GM12872 (cell line): ENCODE measurements around the gene TAOK1.

ENCODE experiments used
- CTCF ChIP-seq: IDR thresholded peaks from 3 replicates; pipeline ENCODE4 v1.5.1; 2011; ENCODE audit warnings: low read depth, mild to moderate bottlenecking, low read length, moderate library complexity; ENCODE audit not compliant: insufficient read depth

Gene TAOK1

GRCh38 chr17:29430275-29430674, 40.1 kb downstream of the TAOK1 start:
- TF ChIP-seq CTCF = no peak

GRCh38 chr17:29433541-29433940, 43.4 kb downstream of the TAOK1 start:
- no peak for TF ChIP-seq CTCF

GRCh38 chr17:29434550-29434949, 44.4 kb downstream of the TAOK1 start:
- TF ChIP-seq CTCF = no peak

- TF ChIP-seq CTCF = no peak
These were observed 52.3 kb downstream of the TAOK1 start for GRCh38 chr17:29442451-29442850.

- no peak for TF ChIP-seq CTCF
These were observed 53.0 kb downstream of the TAOK1 start for GRCh38 chr17:29443041-29443739.

GRCh38 chr17:29444589-29444988, 54.4 kb downstream of the TAOK1 start:
- no peak for TF ChIP-seq CTCF

- no peak for TF ChIP-seq CTCF
These were observed 55.7 kb downstream of the TAOK1 start for GRCh38 chr17:29445844-29446243.
